K562 (cell line): Measurements from ENCODE around the gene HYAL3. TPM values are rescaled to one million over a fixed set of nuclear protein-coding genes. Genes with fewer than 3 reads are reported as not detected.

Experiments
- ATF7 ChIP-seq: fragments of 450-650 bp; IDR thresholded peaks from 2 replicates; pipeline ENCODE4 v1.7.1; 2014; ENCODE audit warnings: mild to moderate bottlenecking, moderate library complexity
- CHD1 ChIP-seq: fragments of 200-600 bp; sonication (generic); IDR thresholded peaks from one replicate; pipeline ENCODE4 v1.6.1; 2012; ENCODE audit warnings: mild to moderate bottlenecking, moderate library complexity, low read length, inconsistent platforms
- CTBP1 ChIP-seq: fragments of 450-650 bp; IDR thresholded peaks from 2 replicates; pipeline ENCODE4 v1.6.1; 2016; ENCODE audit warnings: borderline replicate concordance
- E2F1 ChIP-seq: sonication (generic); formaldehyde crosslinking; IDR thresholded peaks from 2 replicates; pipeline ENCODE4 v1.8.1; 2023; ENCODE audit warnings: mild to moderate bottlenecking, missing genetic modification reagents, moderate library complexity
- EGR1 ChIP-seq: fragments of 450-650 bp; conservative IDR thresholded peaks from 2 replicates; pipeline ENCODE4 v1.6.1; 2017; ENCODE audit warnings: mild to moderate bottlenecking
- FOXP1 ChIP-seq: sonication (generic); formaldehyde crosslinking; IDR thresholded peaks from 2 replicates; pipeline ENCODE4 v1.8.0; 2022; ENCODE audit warnings: mild to moderate bottlenecking, missing genetic modification reagents
- GABPB1 ChIP-seq: sonication (generic); formaldehyde crosslinking; IDR thresholded peaks from 2 replicates; pipeline ENCODE4 v1.8.0; 2022; ENCODE audit warnings: mild to moderate bottlenecking, missing genetic modification reagents
- L3MBTL2 ChIP-seq: fragments of 450-650 bp; IDR thresholded peaks from 2 replicates; pipeline ENCODE4 v1.6.1; 2016; ENCODE audit warnings: mild to moderate bottlenecking, moderate library complexity
- NFXL1 ChIP-seq: fragments of 450-650 bp; formaldehyde crosslinking; IDR thresholded peaks from 2 replicates; pipeline ENCODE4 v1.4.0; 2021; ENCODE audit warnings: mild to moderate bottlenecking
- NRF1 ChIP-seq, 2 experiments: fragments of 450-650 bp; IDR thresholded peaks in 1 of 2; conservative IDR thresholded peaks in 1 of 2; 2 replicates each; pipeline ENCODE4 v1.6.1; 2014; ENCODE audit warnings: mild to moderate bottlenecking in 2 of 2
- PURB ChIP-seq: sonication (generic); formaldehyde crosslinking; IDR thresholded peaks from 2 replicates; pipeline ENCODE4 v1.9.0; 2021; ENCODE audit warnings: low read depth, mild to moderate bottlenecking, missing genetic modification reagents
- RB1 ChIP-seq: fragments of 450-650 bp; IDR thresholded peaks from 2 replicates; pipeline ENCODE4 v1.6.1; 2017; ENCODE audit warnings: low read depth, mild to moderate bottlenecking
- RBBP5 ChIP-seq: fragments of 200-600 bp; sonication (generic); IDR thresholded peaks from 2 replicates; pipeline ENCODE4 v1.6.1; 2012; ENCODE audit warnings: borderline replicate concordance, mild to moderate bottlenecking, low read length, control low read depth, inconsistent platforms; ENCODE audit not compliant: insufficient read depth, poor library complexity, severe bottlenecking
- RBM22 ChIP-seq: fragments of 200-400 bp; formaldehyde crosslinking; IDR thresholded peaks from 2 replicates; pipeline ENCODE4 v1.6.1; 2018; ENCODE audit warnings: low read length, low read depth; ENCODE audit not compliant: poor library complexity, severe bottlenecking
- SIX5 ChIP-seq, 2 experiments: IDR thresholded peaks; 2 replicates each; pipeline ENCODE4 v1.6.1; 2011; ENCODE audit warnings: low read length in 2 of 2, borderline replicate concordance in 1 of 2, low read depth in 1 of 2, mild to moderate bottlenecking in 1 of 2, moderate library complexity in 1 of 2; ENCODE audit not compliant: insufficient read depth in 1 of 2
- TEAD2 ChIP-seq: fragments of 450-650 bp; IDR thresholded peaks from 2 replicates; pipeline ENCODE4 v1.6.1; 2016; ENCODE audit warnings: missing genetic modification characterization, control low read depth, missing compliant biosample characterization
- TFAM ChIP-seq: fragments of 250-450 bp; sonication (Bioruptor Pico); conservative IDR thresholded peaks from 2 replicates; pipeline ENCODE4 v1.5.0; 2021; ENCODE audit warnings: mild to moderate bottlenecking, moderate library complexity
- ZEB2 ChIP-seq: fragments of 450-650 bp; IDR thresholded peaks from 2 replicates; pipeline ENCODE4 v1.6.1; 2016
- ZFX ChIP-seq: sonication (generic); formaldehyde crosslinking; IDR thresholded peaks from 2 replicates; pipeline ENCODE4 v1.8.0; 2022; ENCODE audit warnings: mild to moderate bottlenecking, missing genetic modification reagents, moderate library complexity
- ZNF143 ChIP-seq: sonication (generic); formaldehyde crosslinking; IDR thresholded peaks from 2 replicates; pipeline ENCODE4 v1.9.0; 2022; ENCODE audit warnings: mild to moderate bottlenecking, missing genetic modification reagents
- ZNF197 ChIP-seq: fragments of 200-800 bp; sonication (Bioruptor generic); IDR thresholded peaks from 2 replicates; pipeline ENCODE4 v1.6.1; 2016; ENCODE audit warnings: low read depth, missing genetic modification characterization, missing compliant biosample characterization
- ZNF668 ChIP-seq: fragments of 250-450 bp; sonication (Bioruptor Pico); IDR thresholded peaks from 2 replicates; pipeline ENCODE4 v1.8.0; 2022; ENCODE audit warnings: mild to moderate bottlenecking, inconsistent platforms
- ZNF75A ChIP-seq: fragments of 450-650 bp; formaldehyde crosslinking; IDR thresholded peaks from 2 replicates; pipeline ENCODE4 v1.4.0; 2020; ENCODE audit warnings: mild to moderate bottlenecking
- polyA plus RNA-seq, 8 experiments: library from polyadenylated mRNA; depleted of rRNA in 4 of 8; stranded (reverse) in 5 of 8; unstranded in 3 of 8; fragments of >200 nt; fragmentation: Nextera tagmentation in 2 of 8; fragmentation: Illumina TruSeq in 1 of 8; extraction: Ambion mirVana in 2 of 8; extraction: Trizol in 1 of 8; gene quantifications; 2 replicates each; pipeline versions ENCODE4 v1.2.1 to v1.2.3, GENCODE V29; 2011 to 2014; ENCODE audit warnings: inconsistent platforms in 1 of 8, missing spikeins in 1 of 8
- total RNA-seq, 7 experiments: library from RNA; depleted of rRNA in 6 of 7; stranded (reverse); fragments of >200 nt in 6 of 7; fragmentation: Illumina TruSeq in 2 of 7; extraction: Trizol in 2 of 7; gene quantifications; 2 replicates each; pipeline versions ENCODE4 v1.2.1 to v1.2.3, GENCODE V29; 2011 to 2021; ENCODE audit warnings: low replicate concordance in 1 of 7
- TF ChIP-seq, protein P1 (sequence below), 3 experiments: IDR thresholded peaks in 2 of 3; conservative IDR thresholded peaks in 1 of 3; 2 replicates each; pipeline ENCODE4 v1.5.1; 2011 to 2012; ENCODE audit warnings: low read length in 3 of 3, mild to moderate bottlenecking in 3 of 3, control low read depth in 2 of 3, improper control_type of control experiment in 1 of 3, inconsistent platforms in 1 of 3, low read depth in 1 of 3, mixed read lengths in 1 of 3, moderate library complexity in 1 of 3; ENCODE audit not compliant: insufficient read depth in 2 of 3
- TF ChIP-seq, protein P2 (sequence below): fragments of 250-450 bp; sonication (Bioruptor Pico); IDR thresholded peaks from 2 replicates; pipeline ENCODE4 v1.5.0; 2021

HYAL3 gene
- total and polyA plus RNA-seq, 9 of the 15 experiments (the other 6 are each of a cell fraction or from before 2014, with no cell fraction given): 0.38 to 9.1 (median 6.8) TPM

- no peak for TF ChIP-seq SIX5 (IDR thresholded peaks at IDR 0.05; ENCODE audit: borderline replicate concordance in 1 of 2, insufficient read depth in 1 of 2, low read depth in 1 of 2, low read length in 2 of 2)
- TF ChIP-seq RBM22: no peak
- TF ChIP-seq GABPB1 (CRISPR knock-in tag): 0 out of 2 replicates have a peak, but pooled peaks have one; percentile 51
- no peak for TF ChIP-seq NFXL1 (CRISPR knock-in tag)
- no peak for TF ChIP-seq TFAM
- no peak for TF ChIP-seq ZNF143 (CRISPR knock-in tag)
- no peak for TF ChIP-seq PURB
- TF ChIP-seq L3MBTL2: peak; percentile 50
- TF ChIP-seq EGR1: peak; percentile 78
- no peak for TF ChIP-seq E2F1 (CRISPR knock-in tag)
- TF ChIP-seq NRF1 (conservative IDR thresholded peaks at IDR 0.05 in 1 of 2, IDR thresholded peaks at IDR 0.05 in 1 of 2): 0 out of 4 replicates have a peak, but pooled peaks of 1 of the 2 experiments have one; percentile 24
- TF ChIP-seq, protein P1, sequence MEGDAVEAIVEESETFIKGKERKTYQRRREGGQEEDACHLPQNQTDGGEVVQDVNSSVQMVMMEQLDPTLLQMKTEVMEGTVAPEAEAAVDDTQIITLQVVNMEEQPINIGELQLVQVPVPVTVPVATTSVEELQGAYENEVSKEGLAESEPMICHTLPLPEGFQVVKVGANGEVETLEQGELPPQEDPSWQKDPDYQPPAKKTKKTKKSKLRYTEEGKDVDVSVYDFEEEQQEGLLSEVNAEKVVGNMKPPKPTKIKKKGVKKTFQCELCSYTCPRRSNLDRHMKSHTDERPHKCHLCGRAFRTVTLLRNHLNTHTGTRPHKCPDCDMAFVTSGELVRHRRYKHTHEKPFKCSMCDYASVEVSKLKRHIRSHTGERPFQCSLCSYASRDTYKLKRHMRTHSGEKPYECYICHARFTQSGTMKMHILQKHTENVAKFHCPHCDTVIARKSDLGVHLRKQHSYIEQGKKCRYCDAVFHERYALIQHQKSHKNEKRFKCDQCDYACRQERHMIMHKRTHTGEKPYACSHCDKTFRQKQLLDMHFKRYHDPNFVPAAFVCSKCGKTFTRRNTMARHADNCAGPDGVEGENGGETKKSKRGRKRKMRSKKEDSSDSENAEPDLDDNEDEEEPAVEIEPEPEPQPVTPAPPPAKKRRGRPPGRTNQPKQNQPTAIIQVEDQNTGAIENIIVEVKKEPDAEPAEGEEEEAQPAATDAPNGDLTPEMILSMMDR (IDR thresholded peaks at IDR 0.05 in 2 of 3, conservative IDR thresholded peaks at IDR 0.05 in 1 of 3; ENCODE audit: insufficient read depth in 2 of 3, low read depth in 1 of 3, low read length in 3 of 3): peak; percentile 64 to 92 (median 85)
- TF ChIP-seq, protein P2, sequence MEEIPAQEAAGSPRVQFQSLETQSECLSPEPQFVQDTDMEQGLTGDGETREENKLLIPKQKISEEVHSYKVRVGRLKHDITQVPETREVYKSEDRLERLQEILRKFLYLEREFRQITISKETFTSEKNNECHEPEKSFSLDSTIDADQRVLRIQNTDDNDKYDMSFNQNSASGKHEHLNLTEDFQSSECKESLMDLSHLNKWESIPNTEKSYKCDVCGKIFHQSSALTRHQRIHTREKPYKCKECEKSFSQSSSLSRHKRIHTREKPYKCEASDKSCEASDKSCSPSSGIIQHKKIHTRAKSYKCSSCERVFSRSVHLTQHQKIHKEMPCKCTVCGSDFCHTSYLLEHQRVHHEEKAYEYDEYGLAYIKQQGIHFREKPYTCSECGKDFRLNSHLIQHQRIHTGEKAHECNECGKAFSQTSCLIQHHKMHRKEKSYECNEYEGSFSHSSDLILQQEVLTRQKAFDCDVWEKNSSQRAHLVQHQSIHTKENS (CRISPR knock-in tag): no peak
- no peak for TF ChIP-seq RBBP5
- no peak for TF ChIP-seq FOXP1 (CRISPR knock-in tag)
- peak; percentile 56; the same call in 1 of the 2 replicates for TF ChIP-seq CTBP1
- TF ChIP-seq TEAD2: no peak
- TF ChIP-seq RB1: peak; percentile 42; the same call in 1 of the 2 replicates
- TF ChIP-seq ZNF75A: no peak
- TF ChIP-seq ZNF668: no peak
- TF ChIP-seq ZFX: 0 out of 2 replicates have a peak, but pooled peaks have one; percentile 8
- no peak for TF ChIP-seq ZNF197 (CRISPR knock-in tag)
- peak; percentile 37; the same call in 1 of the 2 replicates for TF ChIP-seq ZEB2
- peak; percentile 74 for TF ChIP-seq ATF7
- no peak for TF ChIP-seq CHD1
Observed at GRCh38 chr3:50274371-50275104, 24.7 kb downstream of the HYAL3 start (continued).
